ENCODE results near the gene C16orf87. TPM values are rescaled to one million over a fixed set of nuclear protein-coding genes. Genes with fewer than 3 reads are reported as not detected.

The C16orf87 gene
- total and polyA plus RNA-seq, 4 donors = 4.1 to 12.9 (median 5.3) TPM

DNA sequence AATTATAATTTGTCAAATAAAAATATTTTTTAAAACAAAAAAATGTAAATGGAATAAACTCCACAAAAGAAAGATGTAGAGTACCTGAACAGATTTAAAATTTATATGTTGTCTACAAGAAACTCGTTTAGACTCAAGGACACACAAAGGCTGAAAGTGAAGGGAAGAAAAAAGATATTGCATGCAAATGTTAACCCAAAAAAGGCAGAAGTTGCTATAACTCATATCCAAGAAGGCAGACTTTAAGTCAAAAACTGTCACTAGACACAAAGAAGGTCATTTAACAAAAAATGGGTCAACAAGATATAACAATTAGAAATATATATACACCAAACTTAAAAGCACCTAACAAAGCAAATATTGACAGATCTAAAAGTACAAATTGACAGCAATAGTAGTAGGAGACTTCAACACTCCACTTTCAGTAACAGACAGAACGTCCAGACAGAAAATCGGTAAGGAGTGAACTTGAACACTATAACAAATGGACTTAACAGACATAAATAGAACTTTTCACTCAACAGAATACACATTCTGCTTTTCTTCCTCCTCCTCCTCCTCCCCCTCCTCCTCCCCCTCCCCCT is 42.0 kb downstream of the C16orf87 start:
- WGBS = 58% methylated on average over 3 of the region's 3 CpGs
- peaks cover 0 to 10% (median 0%) of the 10 kb centered on the region in 4 donors for H3K4me1 ChIP-seq (ENCODE audit: control insufficient read depth in 4 of 4, insufficient read depth in 4 of 4, low read length in 3 of 4)
- no peak overlapping the region for H3K27ac ChIP-seq (ENCODE audit: low read depth in 1 of 2, low read length in 2 of 2)
- no peaks in the 10 kb centered on the region for H3K27me3 ChIP-seq (ENCODE audit: control insufficient read depth in 4 of 4, insufficient read depth in 4 of 4, low read length in 3 of 4)
- TF ChIP-seq FOXA2 (IDR thresholded peaks at IDR 0.05) = no peak
- TF ChIP-seq HNF4A (conservative IDR thresholded peaks at IDR 0.05) = peak in 1 of 2 donors; percentile 4
- no peak for TF ChIP-seq SP1 (IDR thresholded peaks at IDR 0.05)
- no peak for TF ChIP-seq EGR1 (IDR thresholded peaks at IDR 0.05; ENCODE audit: low read depth in 2 of 2)
- DNase-seq (ENCODE audit: low spot score) = no peak
- H3K36me3 ChIP-seq (ENCODE audit: control insufficient read depth in 4 of 4, insufficient read depth in 3 of 4, low read depth in 1 of 4, low read length in 3 of 4) = no peaks in the 10 kb centered on the region
- H3K9me3 ChIP-seq (ENCODE audit: control insufficient read depth in 4 of 4, low read length in 3 of 4) = peaks cover 0 to 2% (median 0%) of the 10 kb centered on the region in 4 donors
- H3K9ac ChIP-seq (ENCODE audit: low read depth in 1 of 2, low read length in 2 of 2) = no peak overlapping the region
- no peak overlapping the region for H3K4me3 ChIP-seq (ENCODE audit: low read depth in 1 of 3, low read length in 3 of 3)

DNA sequence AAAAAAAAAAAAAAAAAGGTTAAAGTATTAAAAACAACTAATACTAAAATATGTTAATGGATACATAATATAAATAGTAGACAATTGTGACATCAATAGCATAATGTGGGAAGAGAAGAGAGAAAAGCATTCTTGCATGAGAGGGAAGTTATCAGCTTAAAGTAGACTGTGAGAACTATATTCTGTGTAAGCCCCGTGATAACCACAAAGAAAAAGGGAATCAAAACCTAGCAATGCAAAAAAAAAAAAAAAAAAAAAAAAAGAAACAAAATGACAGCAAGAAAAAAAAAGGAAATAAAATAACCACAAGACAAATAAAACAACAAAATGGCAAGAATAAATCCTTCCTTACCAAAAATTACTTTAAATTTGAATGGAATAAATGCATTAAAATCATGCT is 43.1 kb downstream of the C16orf87 start:
- Histone ChIP-seq H3K9me3 (ENCODE audit: control insufficient read depth in 4 of 4, low read length in 3 of 4) (no peaks in the 10 kb centered on the region), H3K4me3 (ENCODE audit: low read depth in 1 of 3, low read length in 3 of 3) (no peak overlapping the region), H3K36me3 (ENCODE audit: control insufficient read depth in 4 of 4, insufficient read depth in 3 of 4, low read depth in 1 of 4, low read length in 3 of 4) (no peaks in the 10 kb centered on the region), H3K27ac (ENCODE audit: low read depth in 1 of 2, low read length in 2 of 2) (no peak overlapping the region), H3K9ac (ENCODE audit: low read depth in 1 of 2, low read length in 2 of 2) (no peak overlapping the region), H3K27me3 (ENCODE audit: control insufficient read depth in 4 of 4, insufficient read depth in 4 of 4, low read length in 3 of 4) (no peaks in the 10 kb centered on the region), H3K4me1 (ENCODE audit: control insufficient read depth in 4 of 4, insufficient read depth in 4 of 4, low read length in 3 of 4) (peaks cover 0 to 10% (median 0%) of the 10 kb centered on the region in 4 donors)
- TF ChIP-seq, protein P1, sequence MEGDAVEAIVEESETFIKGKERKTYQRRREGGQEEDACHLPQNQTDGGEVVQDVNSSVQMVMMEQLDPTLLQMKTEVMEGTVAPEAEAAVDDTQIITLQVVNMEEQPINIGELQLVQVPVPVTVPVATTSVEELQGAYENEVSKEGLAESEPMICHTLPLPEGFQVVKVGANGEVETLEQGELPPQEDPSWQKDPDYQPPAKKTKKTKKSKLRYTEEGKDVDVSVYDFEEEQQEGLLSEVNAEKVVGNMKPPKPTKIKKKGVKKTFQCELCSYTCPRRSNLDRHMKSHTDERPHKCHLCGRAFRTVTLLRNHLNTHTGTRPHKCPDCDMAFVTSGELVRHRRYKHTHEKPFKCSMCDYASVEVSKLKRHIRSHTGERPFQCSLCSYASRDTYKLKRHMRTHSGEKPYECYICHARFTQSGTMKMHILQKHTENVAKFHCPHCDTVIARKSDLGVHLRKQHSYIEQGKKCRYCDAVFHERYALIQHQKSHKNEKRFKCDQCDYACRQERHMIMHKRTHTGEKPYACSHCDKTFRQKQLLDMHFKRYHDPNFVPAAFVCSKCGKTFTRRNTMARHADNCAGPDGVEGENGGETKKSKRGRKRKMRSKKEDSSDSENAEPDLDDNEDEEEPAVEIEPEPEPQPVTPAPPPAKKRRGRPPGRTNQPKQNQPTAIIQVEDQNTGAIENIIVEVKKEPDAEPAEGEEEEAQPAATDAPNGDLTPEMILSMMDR (IDR thresholded peaks at IDR 0.05; ENCODE audit: low read depth, low read length, missing input control) = no peak
- no peak for TF ChIP-seq JUND (IDR thresholded peaks at IDR 0.05)
- TF ChIP-seq NR2F2 (IDR thresholded peaks at IDR 0.05) = no peak
- no peak for TF ChIP-seq HNF4A (conservative IDR thresholded peaks at IDR 0.05)
- no peak for TF ChIP-seq GABPA (IDR thresholded peaks at IDR 0.05 in 1 of 2, conservative IDR thresholded peaks at IDR 0.05 in 1 of 2)
- TF ChIP-seq TAF1 (conservative IDR thresholded peaks at IDR 0.05) = no peak
- DNase-seq (ENCODE audit: low spot score) = no peak
- WGBS = 87% methylated on average over 1 of the region's 1 CpG

DNA sequence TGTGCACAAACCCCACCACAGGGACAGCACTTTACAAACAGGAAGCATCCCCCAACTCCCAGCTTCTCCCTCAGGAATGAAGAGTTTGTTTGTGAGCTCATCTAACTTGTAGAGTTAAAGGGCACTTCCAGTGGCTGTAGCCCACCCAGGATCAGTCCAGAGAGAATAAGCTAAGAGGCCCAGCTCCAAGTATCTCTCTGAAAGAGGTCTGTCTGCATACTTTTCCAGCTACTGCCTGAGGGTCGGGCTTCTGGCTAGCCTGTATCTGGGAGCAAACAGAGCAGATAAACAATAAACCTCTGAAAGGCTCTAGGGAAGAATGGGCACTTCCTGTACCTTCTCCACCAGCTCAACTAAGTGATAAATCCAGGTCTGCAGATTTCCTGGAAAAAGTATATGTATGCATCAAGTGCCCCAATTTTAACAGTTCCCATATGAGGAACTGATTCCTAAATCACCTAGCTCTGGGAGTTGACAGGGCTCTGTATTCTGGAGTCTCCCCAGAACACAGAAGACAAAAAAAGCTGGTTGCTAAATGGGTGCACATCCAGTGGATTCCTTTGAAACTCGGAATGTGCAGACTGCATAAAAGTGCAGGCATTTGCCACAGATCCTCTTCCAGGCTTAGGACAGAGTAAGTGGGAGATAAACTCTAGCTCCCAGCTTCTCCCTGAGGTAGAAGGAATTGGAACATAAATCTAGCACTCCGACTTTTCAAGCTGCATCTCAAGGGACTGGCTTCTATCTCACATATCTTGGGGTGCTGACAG is 45.7 kb downstream of the C16orf87 start:
- H3K9me3 ChIP-seq (ENCODE audit: control insufficient read depth in 4 of 4, low read length in 3 of 4) = no peaks in the 10 kb centered on the region
- no peak for TF ChIP-seq NR2F2 (IDR thresholded peaks at IDR 0.05)
- TF ChIP-seq HNF4A (conservative IDR thresholded peaks at IDR 0.05) = no peak
- TF ChIP-seq, protein P2, sequence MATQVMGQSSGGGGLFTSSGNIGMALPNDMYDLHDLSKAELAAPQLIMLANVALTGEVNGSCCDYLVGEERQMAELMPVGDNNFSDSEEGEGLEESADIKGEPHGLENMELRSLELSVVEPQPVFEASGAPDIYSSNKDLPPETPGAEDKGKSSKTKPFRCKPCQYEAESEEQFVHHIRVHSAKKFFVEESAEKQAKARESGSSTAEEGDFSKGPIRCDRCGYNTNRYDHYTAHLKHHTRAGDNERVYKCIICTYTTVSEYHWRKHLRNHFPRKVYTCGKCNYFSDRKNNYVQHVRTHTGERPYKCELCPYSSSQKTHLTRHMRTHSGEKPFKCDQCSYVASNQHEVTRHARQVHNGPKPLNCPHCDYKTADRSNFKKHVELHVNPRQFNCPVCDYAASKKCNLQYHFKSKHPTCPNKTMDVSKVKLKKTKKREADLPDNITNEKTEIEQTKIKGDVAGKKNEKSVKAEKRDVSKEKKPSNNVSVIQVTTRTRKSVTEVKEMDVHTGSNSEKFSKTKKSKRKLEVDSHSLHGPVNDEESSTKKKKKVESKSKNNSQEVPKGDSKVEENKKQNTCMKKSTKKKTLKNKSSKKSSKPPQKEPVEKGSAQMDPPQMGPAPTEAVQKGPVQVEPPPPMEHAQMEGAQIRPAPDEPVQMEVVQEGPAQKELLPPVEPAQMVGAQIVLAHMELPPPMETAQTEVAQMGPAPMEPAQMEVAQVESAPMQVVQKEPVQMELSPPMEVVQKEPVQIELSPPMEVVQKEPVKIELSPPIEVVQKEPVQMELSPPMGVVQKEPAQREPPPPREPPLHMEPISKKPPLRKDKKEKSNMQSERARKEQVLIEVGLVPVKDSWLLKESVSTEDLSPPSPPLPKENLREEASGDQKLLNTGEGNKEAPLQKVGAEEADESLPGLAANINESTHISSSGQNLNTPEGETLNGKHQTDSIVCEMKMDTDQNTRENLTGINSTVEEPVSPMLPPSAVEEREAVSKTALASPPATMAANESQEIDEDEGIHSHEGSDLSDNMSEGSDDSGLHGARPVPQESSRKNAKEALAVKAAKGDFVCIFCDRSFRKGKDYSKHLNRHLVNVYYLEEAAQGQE (IDR thresholded peaks at IDR 0.05) = no peak
- TF ChIP-seq SP1 (IDR thresholded peaks at IDR 0.05) = no peak
- no peak for TF ChIP-seq GABPA (IDR thresholded peaks at IDR 0.05 in 1 of 2, conservative IDR thresholded peaks at IDR 0.05 in 1 of 2)
- TF ChIP-seq, protein P3, sequence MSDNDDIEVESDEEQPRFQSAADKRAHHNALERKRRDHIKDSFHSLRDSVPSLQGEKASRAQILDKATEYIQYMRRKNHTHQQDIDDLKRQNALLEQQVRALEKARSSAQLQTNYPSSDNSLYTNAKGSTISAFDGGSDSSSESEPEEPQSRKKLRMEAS (IDR thresholded peaks at IDR 0.05) = no peak
- TF ChIP-seq JUND (IDR thresholded peaks at IDR 0.05) = no peak
- no peak for TF ChIP-seq EGR1 (IDR thresholded peaks at IDR 0.05; ENCODE audit: low read depth in 2 of 2)
- no peak for TF ChIP-seq HNF4G (IDR thresholded peaks at IDR 0.05)
- no peak for TF ChIP-seq RXRA (IDR thresholded peaks at IDR 0.05)
- no peak for TF ChIP-seq YY1 (IDR thresholded peaks at IDR 0.05)
- TF ChIP-seq, protein P4, sequence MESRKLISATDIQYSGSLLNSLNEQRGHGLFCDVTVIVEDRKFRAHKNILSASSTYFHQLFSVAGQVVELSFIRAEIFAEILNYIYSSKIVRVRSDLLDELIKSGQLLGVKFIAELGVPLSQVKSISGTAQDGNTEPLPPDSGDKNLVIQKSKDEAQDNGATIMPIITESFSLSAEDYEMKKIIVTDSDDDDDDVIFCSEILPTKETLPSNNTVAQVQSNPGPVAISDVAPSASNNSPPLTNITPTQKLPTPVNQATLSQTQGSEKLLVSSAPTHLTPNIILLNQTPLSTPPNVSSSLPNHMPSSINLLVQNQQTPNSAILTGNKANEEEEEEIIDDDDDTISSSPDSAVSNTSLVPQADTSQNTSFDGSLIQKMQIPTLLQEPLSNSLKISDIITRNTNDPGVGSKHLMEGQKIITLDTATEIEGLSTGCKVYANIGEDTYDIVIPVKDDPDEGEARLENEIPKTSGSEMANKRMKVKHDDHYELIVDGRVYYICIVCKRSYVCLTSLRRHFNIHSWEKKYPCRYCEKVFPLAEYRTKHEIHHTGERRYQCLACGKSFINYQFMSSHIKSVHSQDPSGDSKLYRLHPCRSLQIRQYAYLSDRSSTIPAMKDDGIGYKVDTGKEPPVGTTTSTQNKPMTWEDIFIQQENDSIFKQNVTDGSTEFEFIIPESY (IDR thresholded peaks at IDR 0.05) = no peak
- no peak for TF ChIP-seq FOXA1 (IDR thresholded peaks at IDR 0.05)
- no peak for TF ChIP-seq RAD21 (IDR thresholded peaks at IDR 0.05)
- peaks cover 0 to 7% (median 0%) of the 10 kb centered on the region in 4 donors for H3K4me1 ChIP-seq (ENCODE audit: control insufficient read depth in 4 of 4, insufficient read depth in 4 of 4, low read length in 3 of 4)
- H3K36me3 ChIP-seq (ENCODE audit: control insufficient read depth in 4 of 4, insufficient read depth in 3 of 4, low read depth in 1 of 4, low read length in 3 of 4) = no peaks in the 10 kb centered on the region
- 69% methylated on average over 3 of the region's 3 CpGs for WGBS
- H3K27me3 ChIP-seq (ENCODE audit: control insufficient read depth in 4 of 4, insufficient read depth in 4 of 4, low read length in 3 of 4) = no peaks in the 10 kb centered on the region
- no peak overlapping the region for H3K9ac ChIP-seq (ENCODE audit: low read depth in 1 of 2, low read length in 2 of 2)
- DNase-seq (ENCODE audit: low spot score) = no peak
- no peak overlapping the region for H3K27ac ChIP-seq (ENCODE audit: low read depth in 1 of 2, low read length in 2 of 2)
- H3K4me3 ChIP-seq (ENCODE audit: low read depth in 1 of 3, low read length in 3 of 3) = no peak overlapping the region
